GM12873 (cell line): ENCODE measurements around the gene SAPCD1.

Source experiments
- TF ChIP-seq, protein P1 (sequence below): IDR thresholded peaks from 2 replicates; pipeline ENCODE4 v1.5.1; 2012; ENCODE audit warnings: low read depth, mild to moderate bottlenecking, moderate library complexity, low read length, control low read depth; ENCODE audit not compliant: insufficient read depth; ENCODE audit errors: missing control alignments

SAPCD1 gene

DNA sequence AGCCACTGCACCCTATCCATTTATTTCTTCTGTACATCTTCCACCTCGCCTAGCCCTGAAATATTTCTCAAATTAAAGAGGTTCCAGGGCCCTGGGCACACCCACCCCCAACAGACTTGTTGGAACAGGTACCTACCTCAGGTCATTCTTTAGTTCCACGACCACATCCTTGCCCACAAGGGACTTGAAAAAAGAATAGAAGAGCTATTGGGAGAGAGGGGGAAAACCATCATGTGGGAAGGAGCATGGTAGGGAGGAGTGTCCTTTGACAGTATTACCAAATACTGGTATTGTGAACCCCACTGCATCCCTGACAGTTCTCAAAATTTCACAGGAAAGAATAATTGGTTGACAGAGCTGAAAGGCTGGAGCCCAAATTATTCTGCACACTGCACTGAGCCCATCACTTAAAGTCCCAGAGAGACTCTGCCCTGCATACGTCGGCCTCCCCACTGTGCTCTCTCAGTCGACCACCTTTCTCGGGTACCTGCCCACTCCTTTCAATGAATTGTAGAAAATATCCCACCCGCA is 43.5 kb downstream of the SAPCD1 start:
- TF ChIP-seq, protein P1, sequence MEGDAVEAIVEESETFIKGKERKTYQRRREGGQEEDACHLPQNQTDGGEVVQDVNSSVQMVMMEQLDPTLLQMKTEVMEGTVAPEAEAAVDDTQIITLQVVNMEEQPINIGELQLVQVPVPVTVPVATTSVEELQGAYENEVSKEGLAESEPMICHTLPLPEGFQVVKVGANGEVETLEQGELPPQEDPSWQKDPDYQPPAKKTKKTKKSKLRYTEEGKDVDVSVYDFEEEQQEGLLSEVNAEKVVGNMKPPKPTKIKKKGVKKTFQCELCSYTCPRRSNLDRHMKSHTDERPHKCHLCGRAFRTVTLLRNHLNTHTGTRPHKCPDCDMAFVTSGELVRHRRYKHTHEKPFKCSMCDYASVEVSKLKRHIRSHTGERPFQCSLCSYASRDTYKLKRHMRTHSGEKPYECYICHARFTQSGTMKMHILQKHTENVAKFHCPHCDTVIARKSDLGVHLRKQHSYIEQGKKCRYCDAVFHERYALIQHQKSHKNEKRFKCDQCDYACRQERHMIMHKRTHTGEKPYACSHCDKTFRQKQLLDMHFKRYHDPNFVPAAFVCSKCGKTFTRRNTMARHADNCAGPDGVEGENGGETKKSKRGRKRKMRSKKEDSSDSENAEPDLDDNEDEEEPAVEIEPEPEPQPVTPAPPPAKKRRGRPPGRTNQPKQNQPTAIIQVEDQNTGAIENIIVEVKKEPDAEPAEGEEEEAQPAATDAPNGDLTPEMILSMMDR, result no peak

DNA sequence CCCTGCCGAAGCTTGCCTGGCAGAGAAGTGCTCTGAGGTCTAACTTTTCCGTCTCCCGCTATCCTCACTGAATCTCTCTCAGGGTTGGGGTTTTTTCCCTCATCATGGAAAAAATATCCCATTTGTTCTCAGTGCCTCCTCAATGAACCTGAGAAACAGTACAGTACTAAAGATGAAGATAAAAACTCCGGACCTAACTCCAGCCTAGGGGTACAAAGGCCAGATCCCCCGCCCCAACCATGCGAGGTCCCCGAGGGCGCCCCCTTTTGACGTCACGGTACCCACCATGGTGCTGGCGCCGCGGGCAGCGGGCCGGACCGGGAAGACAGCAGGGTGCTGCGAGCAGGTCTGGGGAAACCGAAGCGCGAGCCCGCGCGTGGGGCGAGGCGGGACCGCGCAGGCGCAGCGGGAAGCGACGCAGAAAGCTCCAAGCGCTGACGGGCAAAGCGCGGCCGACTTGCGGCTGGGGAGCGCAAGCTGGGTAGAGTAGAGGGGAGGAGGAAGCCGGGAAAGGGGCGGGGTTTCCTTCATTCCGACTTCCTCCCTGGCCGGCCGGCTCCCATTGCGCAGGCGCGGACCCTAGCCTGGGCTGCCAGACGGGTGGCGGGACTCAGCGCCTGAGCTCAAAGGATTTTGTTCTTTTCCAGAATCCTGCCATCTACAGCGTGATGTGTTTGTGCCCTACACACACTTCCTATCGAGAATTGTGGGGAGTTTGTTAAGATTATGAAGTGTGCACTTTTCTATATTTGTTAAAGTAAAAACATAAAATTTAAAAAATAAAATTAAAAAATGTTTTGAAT is 44.2 kb downstream of the SAPCD1 start, which contains the start of gene LSM2:
Gene LSM2 (minus strand): TSS at position 497 of the 803 bp plus-strand sequence. CDS start 209 bp downstream, at position 288.
- TF ChIP-seq, protein P1, result peak; percentile 37

DNA sequence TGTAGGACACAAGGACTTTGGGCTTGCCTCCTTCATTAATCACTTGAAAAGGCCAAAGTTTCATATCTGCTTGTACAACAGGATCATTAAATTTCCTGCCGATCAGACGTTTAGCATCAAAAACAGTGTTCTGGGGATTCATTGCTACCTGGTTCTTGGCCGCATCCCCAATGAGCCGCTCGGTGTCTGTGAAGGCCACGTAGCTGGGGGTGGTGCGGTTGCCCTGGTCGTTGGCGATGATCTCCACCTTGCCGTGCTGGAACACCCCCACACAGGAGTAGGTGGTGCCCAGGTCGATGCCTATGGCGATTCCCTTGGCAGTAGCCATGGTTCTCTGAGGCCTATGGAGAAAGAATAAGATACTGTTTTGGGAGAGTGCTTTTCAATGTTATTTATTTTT is 49.2 kb downstream of the SAPCD1 start:
- TF ChIP-seq, protein P1, result no peak

DNA sequence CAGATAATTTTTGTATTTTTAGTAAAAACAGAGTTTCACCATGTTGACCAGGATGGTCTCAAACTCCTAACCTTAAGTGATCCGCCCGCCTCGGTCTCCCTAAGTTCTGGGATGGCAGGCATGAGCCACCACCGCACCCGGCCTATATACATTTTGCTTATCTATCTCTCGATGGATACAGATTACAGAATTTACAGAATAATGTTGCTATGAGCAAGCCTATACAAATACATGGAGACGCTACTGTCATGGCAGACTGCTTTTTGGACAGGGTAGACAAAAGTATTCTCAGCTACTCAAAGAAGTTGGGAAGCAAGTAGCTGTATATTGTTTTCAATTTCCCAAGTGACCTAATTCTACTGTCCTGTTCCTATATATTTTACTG is 51.0 kb downstream of the SAPCD1 start:
- TF ChIP-seq, protein P1, result no peak
